Measurements from ENCODE around the gene CHN2. TPM values are rescaled to one million over a fixed set of nuclear protein-coding genes. Genes with fewer than 3 reads are reported as not detected.

Gene CHN2
- total RNA-seq, 1 experiment from 2014 or later, result 0.15 TPM

- Histone ChIP-seq H3K4me3 (ENCODE audit: low read depth in 2 of 2, low read length in 2 of 2) (no peak overlapping the region), H3K27ac (ENCODE audit: low read length) (no peak overlapping the region), H3K9me3 (ENCODE audit: control insufficient read depth, insufficient read depth, low read depth, low read length) (no peaks in the 10 kb centered on the region), H3K36me3 (ENCODE audit: control insufficient read depth, insufficient read depth, low read length) (no peaks in the 10 kb centered on the region), H3K27me3 (ENCODE audit: control insufficient read depth, insufficient read depth, low read length) (peaks cover 36% of the 10 kb centered on the region), H3K4me1 (ENCODE audit: control insufficient read depth, insufficient read depth, low read length) (no peaks in the 10 kb centered on the region)
- ATAC-seq (no peak), DNase-seq (ENCODE audit: low read depth, low spot score) (no peak)
- ChIA-PET POLR2A (interaction anchor here (0.5 kb wide), 1 partner anchor 245 kb away, joined by 3 read pairs; no protein-coding TSS in a partner anchor), CTCF (interaction anchor here (0.5 to 1.7 kb wide), 6 partner anchors 115 to 722 kb away, joined by 3 to 9 read pairs (median 4); no protein-coding TSS in a partner anchor)
- BruUV-seq (replicated peaks), result no TSS peak
- in situ Hi-C loops (cut with HindIII; ENCODE audit: low pct_unique_long_range_greater_than_20kb, low sequenced_read_pairs) (no loop called here), intact Hi-C loops (cut with micrococcal nuclease; ENCODE audit: unreplicated experiment) (no loop called here)
- TF ChIP-seq REST (IDR thresholded peaks at IDR 0.05; ENCODE audit: insufficient read depth in 1 of 2, low read depth in 2 of 2, low read length in 1 of 2) (no peak), POLR2AphosphoS5 (IDR thresholded peaks at IDR 0.05; ENCODE audit: low read depth, low read length) (no peak), SIN3A (IDR thresholded peaks at IDR 0.05; ENCODE audit: borderline replicate concordance, insufficient read depth, low read depth, low read length) (no peak), CTCF (IDR thresholded peaks at IDR 0.05) (no peak), TCF7L2 (IDR thresholded peaks at IDR 0.05; ENCODE audit: low read depth, low read length) (no peak)
These were observed 4.1 kb upstream of the CHN2 start for GRCh38 chr7:29190349-29191045.

GRCh38 chr7:29192323-29192722 lies 2.3 kb upstream of the CHN2 start:
- H3K27ac ChIP-seq (ENCODE audit: low read length), result no peak overlapping the region
- no peaks in the 10 kb centered on the region for H3K4me1 ChIP-seq (ENCODE audit: control insufficient read depth, insufficient read depth, low read length)
- in situ Hi-C loops (cut with HindIII; ENCODE audit: low pct_unique_long_range_greater_than_20kb, low sequenced_read_pairs) (no loop called here), intact Hi-C loops (cut with micrococcal nuclease; ENCODE audit: unreplicated experiment) (no loop called here)
- no peaks in the 10 kb centered on the region for H3K36me3 ChIP-seq (ENCODE audit: control insufficient read depth, insufficient read depth, low read length)
- BruUV-seq (replicated peaks), result no TSS peak
- DNase-seq (ENCODE audit: low read depth, low spot score), result no peak
- POLR2A ChIA-PET, result no interaction called here
- TF ChIP-seq SIN3A (IDR thresholded peaks at IDR 0.05; ENCODE audit: borderline replicate concordance, insufficient read depth, low read depth, low read length) (no peak), CTCF (IDR thresholded peaks at IDR 0.05) (no peak), REST (IDR thresholded peaks at IDR 0.05; ENCODE audit: insufficient read depth in 1 of 2, low read depth in 2 of 2, low read length in 1 of 2) (no peak), POLR2AphosphoS5 (IDR thresholded peaks at IDR 0.05; ENCODE audit: low read depth, low read length) (no peak), TCF7L2 (IDR thresholded peaks at IDR 0.05; ENCODE audit: low read depth, low read length) (no peak)
- no peaks in the 10 kb centered on the region for H3K9me3 ChIP-seq (ENCODE audit: control insufficient read depth, insufficient read depth, low read depth, low read length)
- CTCF ChIA-PET, result no interaction called here
- peaks cover 52% of the 10 kb centered on the region for H3K27me3 ChIP-seq (ENCODE audit: control insufficient read depth, insufficient read depth, low read length)
- H3K4me3 ChIP-seq (ENCODE audit: low read depth in 2 of 2, low read length in 2 of 2), result no peak overlapping the region
- no peak for ATAC-seq

All from Panc1 (cell line).